Urothelium cell line (cell line): ENCODE measurements around the gene BRCA1.
"Not testable (repeated sequence)": the region's sequence is repeated elsewhere in the genome, so short reads cannot be mapped to it uniquely, and the experiment has no call there.

Experiments used
- DNase-seq: peaks from one replicate; pipeline ENCODE4 v3.0.0; 2011; ENCODE audit warnings: low spot score, mixed read lengths
- FAIRE-seq: peaks from 2 replicates; lab custom pipeline; 2011; peaks lifted over from hg19 to GRCh38; lab: Jason Lieb, UNC

Gene BRCA1

GRCh38 chr17:43006639-43007551 is 118.3 kb downstream of the BRCA1 start, which contains the start of gene IFI35:
IFI35 (plus strand) TSS chr17:43006784; CDS start chr17:43006948, 164 bp downstream.
- DNase-seq (no peak), FAIRE-seq (no peak)

GRCh38 chr17:43003542-43004172 is 121.5 kb downstream of the BRCA1 start:
- FAIRE-seq (no peak), DNase-seq (peak; percentile 76)

GRCh38 chr17:43000894-43001293 is 124.3 kb downstream of the BRCA1 start:
- DNase-seq, FAIRE-seq: not testable (repeated sequence)

GRCh38 chr17:42999003-42999525 is 126.1 kb downstream of the BRCA1 start:
- DNase-seq (no peak), FAIRE-seq (no peak)

- FAIRE-seq (peak; percentile 35), DNase-seq (peak; percentile 97)
These were observed 126.9 kb downstream of the BRCA1 start, which contains the start of gene RPL27 for GRCh38 chr17:42997984-42998938. RPL27 (plus strand) TSS chr17:42998419; CDS start chr17:42998751, 332 bp downstream.

- no peak for DNase-seq
- no peak for FAIRE-seq
These were observed 127.7 kb downstream of the BRCA1 start for GRCh38 chr17:42997390-42997983.
